Vagina (tissue), 2 donors: ENCODE data around the gene PRX.

Source experiments
- POLR2A ChIP-seq, 2 donors: fragments of 450-650 bp; IDR thresholded peaks; one replicate each; pipeline ENCODE4 v1.6.1; 2017; ENCODE audit warnings: antibody characterized with exemption in 2 of 2, mild to moderate bottlenecking in 2 of 2, moderate library complexity in 2 of 2
- TF ChIP-seq, protein P1 (sequence below), 3 experiments: fragments of 450-650 bp in 2 of 3; fragments of 200-600 bp in 1 of 3; sonication (generic) in 1 of 3; IDR thresholded peaks; one replicate each; pipeline ENCODE4 v1.5.1; 2017 to 2019; ENCODE audit warnings: antibody characterized with exemption in 3 of 3, mild to moderate bottlenecking in 2 of 3, moderate library complexity in 2 of 3

DNA sequence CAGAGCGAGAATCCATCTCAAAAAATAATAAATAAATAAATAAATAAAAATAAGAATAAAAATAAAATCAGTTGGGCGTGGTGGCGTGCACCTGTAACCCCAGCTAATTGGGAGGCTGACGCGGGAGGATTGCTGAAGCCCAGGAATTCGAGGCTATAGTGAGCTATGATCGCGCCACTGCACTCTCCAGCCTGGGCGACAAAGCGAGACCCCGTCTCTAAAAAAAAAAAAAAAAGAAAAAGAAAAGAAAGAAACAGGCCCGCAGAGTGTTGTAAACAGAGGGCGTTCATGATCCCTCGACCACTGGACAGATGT, 7.2 kb upstream of the PRX start:
- TF ChIP-seq POLR2A (IDR thresholded peaks at IDR 0.05) = no peak
- TF ChIP-seq, protein P1, sequence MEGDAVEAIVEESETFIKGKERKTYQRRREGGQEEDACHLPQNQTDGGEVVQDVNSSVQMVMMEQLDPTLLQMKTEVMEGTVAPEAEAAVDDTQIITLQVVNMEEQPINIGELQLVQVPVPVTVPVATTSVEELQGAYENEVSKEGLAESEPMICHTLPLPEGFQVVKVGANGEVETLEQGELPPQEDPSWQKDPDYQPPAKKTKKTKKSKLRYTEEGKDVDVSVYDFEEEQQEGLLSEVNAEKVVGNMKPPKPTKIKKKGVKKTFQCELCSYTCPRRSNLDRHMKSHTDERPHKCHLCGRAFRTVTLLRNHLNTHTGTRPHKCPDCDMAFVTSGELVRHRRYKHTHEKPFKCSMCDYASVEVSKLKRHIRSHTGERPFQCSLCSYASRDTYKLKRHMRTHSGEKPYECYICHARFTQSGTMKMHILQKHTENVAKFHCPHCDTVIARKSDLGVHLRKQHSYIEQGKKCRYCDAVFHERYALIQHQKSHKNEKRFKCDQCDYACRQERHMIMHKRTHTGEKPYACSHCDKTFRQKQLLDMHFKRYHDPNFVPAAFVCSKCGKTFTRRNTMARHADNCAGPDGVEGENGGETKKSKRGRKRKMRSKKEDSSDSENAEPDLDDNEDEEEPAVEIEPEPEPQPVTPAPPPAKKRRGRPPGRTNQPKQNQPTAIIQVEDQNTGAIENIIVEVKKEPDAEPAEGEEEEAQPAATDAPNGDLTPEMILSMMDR (IDR thresholded peaks at IDR 0.05) = no peak
